ENCODE results near the gene HORMAD2. TPM values are rescaled to one million over a fixed set of nuclear protein-coding genes. Genes with fewer than 3 reads are reported as not detected.

Gene HORMAD2
- polyA plus RNA-seq, 12 donors = 0.08 TPM; not detected in 11

- no peak for DNase-seq
Measured at GRCh38 chr22:30161051-30161469, 80.8 kb downstream of the HORMAD2 start.

- DNase-seq = no peak
Measured at GRCh38 chr22:30167296-30167695, 87.0 kb downstream of the HORMAD2 start.

GRCh38 chr22:30167734-30168133 lies 87.5 kb downstream of the HORMAD2 start:
- DNase-seq = no peak

- DNase-seq = no peak
Measured at GRCh38 chr22:30169002-30169401, 88.7 kb downstream of the HORMAD2 start.

GRCh38 chr22:30170129-30170528 lies 89.9 kb downstream of the HORMAD2 start:
- no peak for DNase-seq

GRCh38 chr22:30171008-30171407 lies 90.7 kb downstream of the HORMAD2 start:
- no peak for DNase-seq

- DNase-seq = no peak
Measured at GRCh38 chr22:30175690-30176288, 95.5 kb downstream of the HORMAD2 start.

GRCh38 chr22:30176431-30176830 lies 96.2 kb downstream of the HORMAD2 start:
- no peak for DNase-seq

GRCh38 chr22:30178181-30179126 lies 98.2 kb downstream of the HORMAD2 start:
- DNase-seq = no peak

- no peak for DNase-seq
Measured at GRCh38 chr22:30180616-30181015, 100.4 kb downstream of the HORMAD2 start.

- no peak for DNase-seq
Measured at GRCh38 chr22:30181459-30182349, 101.4 kb downstream of the HORMAD2 start.

- no peak for DNase-seq
Measured at GRCh38 chr22:30182350-30182745, 102.1 kb downstream of the HORMAD2 start.

GRCh38 chr22:30182815-30183214 lies 102.6 kb downstream of the HORMAD2 start:
- DNase-seq = no peak

- no peak for DNase-seq
Measured at GRCh38 chr22:30183271-30183670, 103.0 kb downstream of the HORMAD2 start.

GRCh38 chr22:30183861-30184278 lies 103.6 kb downstream of the HORMAD2 start:
- DNase-seq = no peak

GRCh38 chr22:30185129-30185528 lies 104.9 kb downstream of the HORMAD2 start:
- DNase-seq = no peak

GRCh38 chr22:30185549-30185948 lies 105.3 kb downstream of the HORMAD2 start:
- no peak for DNase-seq

- no peak for DNase-seq
Measured at GRCh38 chr22:30186041-30186440, 105.8 kb downstream of the HORMAD2 start.

GRCh38 chr22:30186510-30186909 lies 106.2 kb downstream of the HORMAD2 start:
- DNase-seq = no peak

GRCh38 chr22:30187094-30187493 lies 106.8 kb downstream of the HORMAD2 start:
- no peak for DNase-seq

- DNase-seq = no peak
Measured at GRCh38 chr22:30187529-30188407, 107.5 kb downstream of the HORMAD2 start.
